ENCODE results near the gene SUSD5.

DNA sequence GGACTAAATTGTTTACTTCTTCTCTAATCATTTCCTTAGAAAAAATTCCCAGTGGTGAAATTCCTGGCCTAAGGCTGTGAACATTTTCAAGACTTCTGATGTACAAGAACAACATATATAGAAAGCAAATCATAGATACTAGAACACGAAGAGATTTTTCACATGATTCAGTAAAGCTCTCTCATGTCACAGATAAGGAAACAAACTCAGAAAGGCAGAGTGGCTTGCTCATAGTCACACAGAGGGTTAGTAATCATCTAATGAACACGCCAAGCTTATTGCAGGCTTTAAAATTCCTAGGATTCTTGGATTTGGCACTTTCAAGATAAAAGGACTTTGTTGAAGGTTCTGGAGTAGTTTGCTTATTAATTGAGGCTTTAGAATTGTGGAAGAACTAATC is 78.6 kb downstream of the SUSD5 start:
- TF ChIP-seq POLR2AphosphoS5 (IDR thresholded peaks at IDR 0.05) (no peak), CTCF (IDR thresholded peaks at IDR 0.05) (no peak)

Measured in gastroesophageal sphincter (tissue), 3 donors.